Hepatocyte (in vitro differentiated cells): Measurements from ENCODE around the gene PLEKHA7. TPM values are rescaled to one million over a fixed set of nuclear protein-coding genes. Genes with fewer than 3 reads are reported as not detected.
A peak's percentile ranks its signal among the peaks of the same experiment; 100 is the strongest.

Experiments used
- DNase-seq: peaks from one replicate; pipeline ENCODE4 v3.0.0-alpha.2; 2016; ENCODE audit warnings: low spot score
- H2AFZ ChIP-seq: fragments of 200-600 bp; sonication (generic); 2 replicates; pipeline ENCODE4 v1.6.0; 2016; ENCODE audit warnings: antibody characterized with exemption, mild to moderate bottlenecking
- H3K27ac ChIP-seq: fragments of 200-600 bp; sonication (generic); 2 replicates; pipeline ENCODE4 v1.5.1; 2016; ENCODE audit warnings: mild to moderate bottlenecking
- H3K27me3 ChIP-seq: fragments of 200-600 bp; sonication (generic); 2 replicates; pipeline ENCODE4 v1.6.1; 2016
- H3K36me3 ChIP-seq: fragments of 200-600 bp; sonication (generic); replicated peaks from 2 replicates; pipeline ENCODE4 v1.5.1; 2016; ENCODE audit warnings: low read depth; ENCODE audit not compliant: insufficient read depth
- H3K4me1 ChIP-seq: fragments of 200-600 bp; sonication (generic); 2 replicates; pipeline ENCODE4 v1.5.1; 2016; ENCODE audit warnings: mild to moderate bottlenecking, moderate library complexity; ENCODE audit not compliant: insufficient read depth
- H3K4me2 ChIP-seq: fragments of 200-600 bp; sonication (generic); 2 replicates; pipeline ENCODE4 v1.6.0; 2016
- H3K4me3 ChIP-seq: fragments of 200-600 bp; sonication (generic); 2 replicates; pipeline ENCODE4 v1.5.1; 2016; ENCODE audit warnings: mild to moderate bottlenecking
- H3K79me2 ChIP-seq: fragments of 200-600 bp; sonication (generic); 2 replicates; pipeline ENCODE4 v1.6.0; 2017; ENCODE audit warnings: mild to moderate bottlenecking
- H3K9me2 ChIP-seq: fragments of 200-600 bp; sonication (generic); replicated peaks from 2 replicates; pipeline ENCODE4 v1.6.0; 2017; ENCODE audit warnings: mild to moderate bottlenecking; ENCODE audit not compliant: insufficient read depth
- H3K9me3 ChIP-seq: fragments of 200-600 bp; sonication (generic); 2 replicates; pipeline ENCODE4 v1.5.1; 2016; ENCODE audit warnings: low read depth, mild to moderate bottlenecking
- H4K20me1 ChIP-seq: fragments of 200-600 bp; sonication (generic); 2 replicates; pipeline ENCODE4 v1.6.0; 2016; ENCODE audit warnings: mild to moderate bottlenecking; ENCODE audit not compliant: insufficient read depth, poor library complexity, severe bottlenecking
- EZH2 ChIP-seq: fragments of 200-600 bp; sonication (generic); IDR thresholded peaks from 2 replicates; pipeline ENCODE4 v1.6.1; 2016; ENCODE audit warnings: antibody characterized with exemption, mild to moderate bottlenecking, borderline replicate concordance
- EZH2phosphoT487 ChIP-seq: fragments of 200-600 bp; sonication (generic); IDR thresholded peaks from one replicate; pipeline ENCODE4 v1.6.1; 2018; ENCODE audit warnings: antibody characterized with exemption, mild to moderate bottlenecking, low read depth, moderate library complexity; ENCODE audit not compliant: unreplicated experiment, severe bottlenecking
- WGBS: methylation state at CpG from one replicate; pipeline ENCODE4 v1.1.6; 2016; ENCODE audit warnings: low lambda C conversion rate; ENCODE audit errors: missing lambda C conversion rate; 5-methylcytosine and 5-hydroxymethylcytosine counted together
- polyA plus RNA-seq: library from polyadenylated mRNA; unstranded; fragments of >200 nt; fragmentation: Nextera tagmentation; extraction: Ambion mirVana; gene quantifications from 2 replicates; pipeline ENCODE4 v1.2.1, GENCODE V29; 2016
- total RNA-seq: library from RNA; depleted of rRNA; stranded (reverse); fragments of >200 nt; gene quantifications from 2 replicates; pipeline ENCODE4 v1.2.3, GENCODE V29; 2014
- TF ChIP-seq, protein P1 (sequence below): fragments of 200-600 bp; sonication (generic); IDR thresholded peaks from 2 replicates; pipeline ENCODE4 v1.5.1; 2016; ENCODE audit warnings: antibody characterized with exemption, mild to moderate bottlenecking; ENCODE audit not compliant: poor library complexity

PLEKHA7 gene
- total and polyA plus RNA-seq, 2 experiments from 2014 or later = 16.7 to 35.6 TPM

- no peak for DNase-seq
- Histone ChIP-seq H3K27me3 (no peaks in the 10 kb centered on the region), H3K36me3 (no peaks in the 10 kb centered on the region), H3K27ac (peak overlapping the region; percentile 31), H3K79me2 (peaks cover 66% of the 10 kb centered on the region), H3K9me3 (no peaks in the 10 kb centered on the region), H3K4me1 (peaks cover 7% of the 10 kb centered on the region), H3K4me2 (no peak overlapping the region), H4K20me1 (no peaks in the 10 kb centered on the region), H2AFZ (no peak overlapping the region), H3K4me3 (no peak overlapping the region), H3K9me2 (no peaks in the 10 kb centered on the region)
- TF ChIP-seq, protein P1, sequence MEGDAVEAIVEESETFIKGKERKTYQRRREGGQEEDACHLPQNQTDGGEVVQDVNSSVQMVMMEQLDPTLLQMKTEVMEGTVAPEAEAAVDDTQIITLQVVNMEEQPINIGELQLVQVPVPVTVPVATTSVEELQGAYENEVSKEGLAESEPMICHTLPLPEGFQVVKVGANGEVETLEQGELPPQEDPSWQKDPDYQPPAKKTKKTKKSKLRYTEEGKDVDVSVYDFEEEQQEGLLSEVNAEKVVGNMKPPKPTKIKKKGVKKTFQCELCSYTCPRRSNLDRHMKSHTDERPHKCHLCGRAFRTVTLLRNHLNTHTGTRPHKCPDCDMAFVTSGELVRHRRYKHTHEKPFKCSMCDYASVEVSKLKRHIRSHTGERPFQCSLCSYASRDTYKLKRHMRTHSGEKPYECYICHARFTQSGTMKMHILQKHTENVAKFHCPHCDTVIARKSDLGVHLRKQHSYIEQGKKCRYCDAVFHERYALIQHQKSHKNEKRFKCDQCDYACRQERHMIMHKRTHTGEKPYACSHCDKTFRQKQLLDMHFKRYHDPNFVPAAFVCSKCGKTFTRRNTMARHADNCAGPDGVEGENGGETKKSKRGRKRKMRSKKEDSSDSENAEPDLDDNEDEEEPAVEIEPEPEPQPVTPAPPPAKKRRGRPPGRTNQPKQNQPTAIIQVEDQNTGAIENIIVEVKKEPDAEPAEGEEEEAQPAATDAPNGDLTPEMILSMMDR = no peak
- TF ChIP-seq EZH2phosphoT487 = no peak
- TF ChIP-seq EZH2 = no peak
- WGBS = 50% methylated on average over 3 of the region's 3 CpGs
Observed at GRCh38 chr11:16881766-16882165, 132.4 kb downstream of the PLEKHA7 start.

DNA sequence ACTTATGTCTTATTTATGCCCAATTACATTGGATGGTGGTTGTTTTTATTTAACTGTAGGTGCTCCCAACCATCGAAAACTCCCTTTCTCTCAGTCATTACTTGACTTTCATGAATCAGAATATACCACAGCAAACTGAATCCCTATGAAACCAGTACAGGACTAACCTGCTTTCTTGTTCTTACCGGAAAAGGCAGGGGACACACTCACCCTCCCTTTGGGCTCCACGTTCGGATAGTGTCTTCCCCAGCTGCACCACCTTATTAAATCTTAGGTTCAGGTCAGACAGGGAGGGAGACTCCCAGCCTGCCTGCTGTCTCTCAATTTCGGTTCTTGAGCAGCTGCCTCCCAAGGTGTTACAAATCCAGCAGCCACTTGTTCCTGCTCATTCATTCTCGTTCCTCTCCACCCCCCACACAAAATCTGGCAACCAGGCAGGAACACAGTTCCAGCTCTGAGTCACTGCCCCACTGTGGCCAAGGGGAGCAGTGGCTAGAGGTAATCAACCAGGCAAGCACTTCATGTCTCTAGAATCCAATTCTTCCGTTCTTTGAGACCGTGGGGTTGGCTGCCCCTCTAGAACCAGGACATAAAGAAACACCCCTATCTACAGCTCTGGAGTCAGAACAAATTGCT is 133.0 kb downstream of the PLEKHA7 start:
- no peak overlapping the region for H2AFZ ChIP-seq
- no peaks in the 10 kb centered on the region for H3K9me3 ChIP-seq
- H3K9me2 ChIP-seq = no peaks in the 10 kb centered on the region
- H3K36me3 ChIP-seq = no peaks in the 10 kb centered on the region
- peaks cover 69% of the 10 kb centered on the region for H3K79me2 ChIP-seq
- peak overlapping the region; percentile 31 for H3K27ac ChIP-seq
- no peaks in the 10 kb centered on the region for H3K27me3 ChIP-seq
- no peaks in the 10 kb centered on the region for H4K20me1 ChIP-seq
- TF ChIP-seq, protein P1 = peak; percentile 20
- no peak for TF ChIP-seq EZH2phosphoT487
- H3K4me3 ChIP-seq = no peak overlapping the region
- H3K4me2 ChIP-seq = no peak overlapping the region
- peaks cover 10% of the 10 kb centered on the region for H3K4me1 ChIP-seq
- 72% methylated on average over 8 of the region's 8 CpGs for WGBS
- peak; percentile 27 for DNase-seq

DNA sequence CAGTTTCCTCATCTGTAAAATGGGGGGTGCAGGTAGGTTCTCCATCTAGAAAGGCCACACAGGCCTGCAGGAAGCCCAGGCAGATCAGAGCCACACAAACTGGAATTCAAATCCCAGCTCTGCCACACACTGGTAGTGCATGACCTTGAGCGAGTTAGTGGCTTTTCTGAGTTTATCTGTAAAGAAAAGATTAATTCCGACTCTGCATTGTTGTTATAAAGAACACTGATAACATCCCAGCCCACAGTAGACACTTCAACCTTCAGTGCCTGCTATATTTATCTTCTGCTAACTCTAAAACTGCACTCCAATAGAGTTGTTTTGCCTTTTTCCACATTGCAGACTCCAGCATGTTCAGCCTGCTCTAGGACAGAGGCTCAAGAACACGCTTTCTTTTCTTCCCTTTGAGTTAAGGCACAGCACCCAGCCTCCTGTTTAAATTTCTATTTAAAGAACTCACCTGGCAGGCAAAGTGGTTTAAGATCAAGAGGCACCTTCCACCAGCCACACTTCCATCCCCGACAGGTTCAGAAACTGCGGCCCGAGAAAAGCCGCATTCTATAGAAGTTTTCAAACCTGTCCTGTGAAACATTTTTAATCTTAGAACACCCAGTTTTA is 133.9 kb downstream of the PLEKHA7 start:
- Histone ChIP-seq H3K4me1 (peaks cover 10% of the 10 kb centered on the region), H3K36me3 (no peaks in the 10 kb centered on the region), H3K79me2 (peaks cover 64% of the 10 kb centered on the region), H3K9me3 (no peaks in the 10 kb centered on the region), H4K20me1 (no peaks in the 10 kb centered on the region), H3K27ac (peak overlapping the region; percentile 5), H3K4me3 (no peak overlapping the region), H3K9me2 (no peaks in the 10 kb centered on the region), H3K27me3 (no peaks in the 10 kb centered on the region), H2AFZ (no peak overlapping the region), H3K4me2 (peak overlapping the region; percentile 3)
- TF ChIP-seq EZH2 = no peak
- WGBS = 57% methylated on average over 7 of the region's 7 CpGs
- DNase-seq = no peak

- Histone ChIP-seq H3K4me1 (peaks cover 10% of the 10 kb centered on the region), H4K20me1 (no peaks in the 10 kb centered on the region), H3K27me3 (no peaks in the 10 kb centered on the region), H2AFZ (no peak overlapping the region), H3K27ac (no peak overlapping the region), H3K4me3 (no peak overlapping the region), H3K36me3 (no peaks in the 10 kb centered on the region), H3K4me2 (no peak overlapping the region), H3K9me3 (no peaks in the 10 kb centered on the region), H3K9me2 (no peaks in the 10 kb centered on the region), H3K79me2 (peaks cover 60% of the 10 kb centered on the region)
- 97% methylated on average over 2 of the region's 2 CpGs for WGBS
- DNase-seq = no peak
- TF ChIP-seq EZH2 (no peak), EZH2phosphoT487 (no peak)
Observed at GRCh38 chr11:16879690-16880089, 134.5 kb downstream of the PLEKHA7 start.
